ENCODE results near the gene ETFB.

ETFB gene

GRCh38 chr19:51352783-51353360 lies 13.3 kb downstream of the ETFB start:
- no peak for TF ChIP-seq CTCF (IDR thresholded peaks at IDR 0.05)

DNA sequence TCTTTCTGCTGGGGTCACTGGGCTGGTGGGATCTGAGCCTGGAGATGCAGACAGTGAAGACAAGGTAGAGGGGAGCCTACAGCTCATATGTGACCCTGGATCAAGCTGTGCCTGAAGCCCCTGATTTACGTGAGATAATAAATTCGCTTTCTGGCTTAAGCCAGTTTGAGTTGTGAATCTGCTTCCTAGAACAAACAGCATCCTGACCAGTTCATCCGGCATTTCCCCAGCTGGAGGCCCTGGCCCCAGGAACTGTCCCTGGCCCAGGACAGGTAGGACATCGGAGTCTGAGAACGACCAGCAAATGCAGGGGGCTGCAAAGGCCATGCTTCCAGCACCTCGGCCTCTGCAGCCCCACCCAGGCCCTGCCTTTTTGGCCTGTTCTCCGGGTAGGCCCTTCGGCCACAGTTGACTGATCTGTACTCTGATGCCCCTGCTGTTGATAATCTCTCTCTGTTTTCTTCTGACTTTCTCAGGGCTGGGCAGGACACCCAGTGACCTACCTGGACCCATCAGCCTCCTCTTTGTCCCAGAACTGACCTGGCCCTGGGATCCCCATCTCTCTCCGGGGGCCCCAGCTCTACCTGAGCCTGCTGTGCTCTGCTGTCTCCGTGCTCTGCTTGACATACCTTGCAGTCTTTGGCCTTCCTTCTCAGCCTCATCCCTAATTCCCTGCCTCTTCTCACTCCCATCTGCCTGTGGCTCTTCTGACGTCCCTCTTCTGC lies 14.8 kb downstream of the ETFB start:
- TF ChIP-seq CTCF (IDR thresholded peaks at IDR 0.05) = no peak

DNA sequence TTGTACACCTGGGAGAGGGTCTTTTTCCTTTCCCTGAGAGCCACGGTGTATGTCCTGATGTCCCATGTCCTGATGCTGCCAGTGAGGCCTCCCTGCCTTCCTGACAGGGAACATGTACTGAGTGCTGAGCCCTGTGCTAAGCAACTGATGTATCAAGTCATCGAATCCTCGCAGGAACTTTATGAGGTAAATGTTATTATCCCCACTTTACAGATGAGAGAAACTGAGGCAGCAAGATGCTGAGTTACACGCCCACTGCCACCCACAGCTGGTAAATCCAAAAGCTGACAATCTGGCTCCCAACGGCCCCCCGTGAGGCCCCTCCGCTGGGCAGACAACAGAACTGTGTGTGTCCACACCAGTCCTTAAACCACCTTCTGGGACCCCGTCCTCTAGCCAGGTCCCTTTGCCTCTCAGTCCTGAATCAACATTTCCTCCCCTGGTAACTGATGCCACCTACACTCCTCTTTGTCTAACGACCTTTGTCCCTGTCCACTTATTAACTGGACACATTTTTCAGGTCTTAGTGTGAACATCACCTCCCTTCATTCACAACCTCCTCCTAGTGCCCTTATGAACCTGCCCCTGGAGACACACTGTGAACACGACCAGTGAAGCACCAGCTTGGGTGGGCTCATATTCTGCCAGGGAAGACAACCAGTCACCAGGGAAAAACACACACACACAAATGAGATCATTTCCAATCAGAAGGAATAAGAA lies 18.8 kb downstream of the ETFB start:
- TF ChIP-seq CTCF (IDR thresholded peaks at IDR 0.05) = no peak

- TF ChIP-seq CTCF (IDR thresholded peaks at IDR 0.05) = no peak
Measured at GRCh38 chr19:51346742-51347141, 19.4 kb downstream of the ETFB start.

- no peak for TF ChIP-seq CTCF (IDR thresholded peaks at IDR 0.05)
Measured at GRCh38 chr19:51345076-51345620, 21.0 kb downstream of the ETFB start.

DNA sequence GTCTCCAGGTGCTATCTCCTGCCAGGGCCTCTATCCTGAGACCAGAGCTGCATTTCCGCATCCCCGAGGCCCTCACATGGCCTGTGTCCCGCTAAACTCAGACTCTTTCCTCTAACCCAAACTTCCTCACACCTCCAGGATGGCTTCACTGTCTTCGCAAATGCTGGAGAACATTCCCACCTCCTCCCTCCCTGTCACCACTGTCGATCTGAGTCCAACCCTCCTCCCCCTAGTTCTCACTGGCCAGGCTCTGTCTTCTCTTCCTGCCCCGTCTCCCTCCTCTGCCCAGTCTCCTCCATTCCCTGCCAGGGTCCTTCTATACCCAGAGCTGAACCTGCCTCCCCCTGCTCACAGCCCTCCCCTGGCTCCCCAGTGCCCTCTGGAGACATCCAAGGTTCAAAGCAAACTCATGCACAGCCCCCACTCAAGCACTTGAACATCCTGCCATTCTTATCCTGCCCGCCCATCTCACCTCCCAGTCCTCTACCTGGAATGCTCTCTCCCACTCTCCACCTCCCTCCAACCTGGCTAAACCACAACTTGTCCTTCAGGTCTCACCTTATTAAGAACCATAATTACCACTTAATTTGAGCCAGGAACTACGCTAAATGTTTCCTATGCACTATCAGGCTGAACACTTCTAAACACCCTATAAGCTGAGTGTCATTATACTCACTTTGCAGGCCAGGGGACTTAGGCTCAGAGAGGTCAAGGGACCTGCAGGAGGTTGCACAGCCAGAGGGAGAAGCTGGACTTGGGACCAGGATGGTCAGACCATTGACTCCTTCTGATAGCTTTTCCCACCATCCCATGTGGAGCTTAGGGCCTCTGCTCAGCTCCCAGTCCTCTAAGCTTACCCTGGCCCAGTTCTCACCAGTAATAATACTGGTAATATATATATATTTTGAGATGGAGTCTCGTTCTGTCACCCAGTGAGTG lies 23.3 kb downstream of the ETFB start:
- no peak for TF ChIP-seq CTCF (IDR thresholded peaks at IDR 0.05)

Measured in LNCAP (cell line).